Psoas muscle (tissue), 8 donors: ENCODE measurements around the gene PACRG. TPM values are rescaled to one million over a fixed set of nuclear protein-coding genes. Genes with fewer than 3 reads are reported as not detected.

Experiments
- ATAC-seq, 4 donors: fragments of 200-7000 bp; cut with Tn5 transposase; one replicate each; pipeline ENCODE4 v1.9.1; 2020; ENCODE audit warnings: moderate library complexity in 3 of 4, mild to moderate bottlenecking in 2 of 4
- DNase-seq, 2 donors: peaks; one replicate each; pipeline ENCODE4 v3.0.0-alpha.2; 2020
- H3K27ac ChIP-seq: fragments of 200-600 bp; one replicate; pipeline ENCODE4 v1.8.0; 2022
- H3K27me3 ChIP-seq, 3 donors: fragments of 200-600 bp in 1 of 3; one replicate each; pipeline versions ENCODE4 v1.6.1 to v1.8.0; 2013 to 2022; ENCODE audit warnings: low read length in 2 of 3, mild to moderate bottlenecking in 2 of 3, moderate library complexity in 1 of 3; ENCODE audit not compliant: insufficient read depth in 3 of 3
- H3K36me3 ChIP-seq, 2 donors: fragments of 200-600 bp in 1 of 2; one replicate each; pipeline versions ENCODE4 v1.6.1 to v1.8.0; 2013 to 2022; ENCODE audit warnings: low read depth in 1 of 2, mild to moderate bottlenecking in 1 of 2, moderate library complexity in 1 of 2; ENCODE audit not compliant: insufficient read depth in 1 of 2
- H3K4me1 ChIP-seq: fragments of 200-600 bp; one replicate; pipeline ENCODE4 v1.8.0; 2022
- H3K4me3 ChIP-seq: fragments of 200-600 bp; one replicate; pipeline ENCODE4 v1.8.0; 2022; ENCODE audit warnings: mild to moderate bottlenecking
- H3K9me3 ChIP-seq: fragments of 200-600 bp; one replicate; pipeline ENCODE4 v1.8.0; 2022
- CTCF ChIP-seq: fragments of 200-600 bp; IDR thresholded peaks from one replicate; pipeline ENCODE4 v1.8.0; 2022; ENCODE audit warnings: antibody characterized with exemption
- WGBS, 3 donors: extraction: QIAGEN DNeasy Blood & Tissue Kit; methylation state at CpG; one replicate each; pipeline versions ENCODE4 v1.1.6 to v1.1.7; 2013; 5-methylcytosine and 5-hydroxymethylcytosine counted together
- intact Hi-C, 2 donors: fragments of 100-400 bp; cut with DNase I; formaldehyde crosslinking; loops; one replicate each; pipeline versions ENCODE4 v1.11.0 to v1.14.2; 2022
- polyA plus RNA-seq, 3 donors: library from polyadenylated mRNA; stranded (reverse); fragments of 200-250 nt; gene quantifications; one replicate each; pipeline ENCODE4 v1.2.3, GENCODE V29; 2013
- total RNA-seq, 4 donors: library from RNA; stranded (reverse); fragmentation: NEBNext Ultra II Directional in 2 of 4; extraction: Animal tissue kit (Norgen Biotek cat#: 25700) in 2 of 4; gene quantifications; one replicate each; pipeline versions ENCODE4 v1.2.1 to v1.2.4, GENCODE V29; 2021 to 2023
- donor health status: healthy with polysubstance abuse.
- donor health status: DM: no; HTN: no; CAD: no; lungs with moderate emphysema.
- donor health status: Bipolar disorder and iron deficiency.
- donor health status: healthy.
- donor health status: DM: yes; HTN: yes; CAD: no.
- donor health status: DM: no; HTN: no; CAD: no.
- donor health status: DM: no; HTN: no; CAD: no.
- donor health status: DM: yes; HTN: yes; CAD: no.

The PACRG gene
- total and polyA plus RNA-seq, 7 donors = 0.17 to 3.1 (median 1.8) TPM

GRCh38 chr6:163351013-163351412 is 623.2 kb downstream of the PACRG start:
- no peak for TF ChIP-seq CTCF
- Histone ChIP-seq H3K36me3 (no peaks in the 10 kb centered on the region), H3K27ac (no peak overlapping the region), H3K4me3 (no peak overlapping the region), H3K27me3 (no peaks in the 10 kb centered on the region), H3K9me3 (no peaks in the 10 kb centered on the region), H3K4me1 (peaks cover 36% of the 10 kb centered on the region)
- 64 to 87% (median 66%) methylated on average over 6 of the region's 6 CpGs for WGBS, 3 donors
- intact Hi-C loops = no loop called here
- ATAC-seq (no peak), DNase-seq (no peak)

- no peak for TF ChIP-seq CTCF
- H3K36me3 ChIP-seq = no peaks in the 10 kb centered on the region
- no peak for DNase-seq
- H3K27ac ChIP-seq = no peak overlapping the region
- no peak overlapping the region for H3K4me3 ChIP-seq
- WGBS, 3 donors = 89 to 95% (median 94%) methylated on average over 16 of the region's 16 CpGs
- ATAC-seq = no peak
- no peaks in the 10 kb centered on the region for H3K27me3 ChIP-seq
- intact Hi-C loops = no loop called here
- H3K9me3 ChIP-seq = no peaks in the 10 kb centered on the region
- peaks cover 30% of the 10 kb centered on the region for H3K4me1 ChIP-seq
These were observed 624.4 kb downstream of the PACRG start for GRCh38 chr6:163352011-163352685.

GRCh38 chr6:163352966-163353365 is 625.2 kb downstream of the PACRG start:
- Histone ChIP-seq H3K4me3 (no peak overlapping the region), H3K27me3 (no peaks in the 10 kb centered on the region), H3K4me1 (peaks cover 27% of the 10 kb centered on the region), H3K36me3 (no peaks in the 10 kb centered on the region), H3K27ac (no peak overlapping the region), H3K9me3 (no peaks in the 10 kb centered on the region)
- DNase-seq (no peak), ATAC-seq (no peak)
- TF ChIP-seq CTCF = no peak
- 82 to 92% (median 89%) methylated on average over 7 of the region's 7 CpGs for WGBS, 3 donors
- intact Hi-C loops = no loop called here

- no peak for DNase-seq
- intact Hi-C loops = no loop called here
- H3K36me3 ChIP-seq = no peaks in the 10 kb centered on the region
- 63 to 75% (median 72%) methylated on average over 8 of the region's 8 CpGs for WGBS, 3 donors
- no peak overlapping the region for H3K4me3 ChIP-seq
- no peak for TF ChIP-seq CTCF
- H3K4me1 ChIP-seq = peaks cover 27% of the 10 kb centered on the region
- H3K27me3 ChIP-seq = no peaks in the 10 kb centered on the region
- no peak for ATAC-seq
- no peak overlapping the region for H3K27ac ChIP-seq
- no peaks in the 10 kb centered on the region for H3K9me3 ChIP-seq
These were observed 626.3 kb downstream of the PACRG start for GRCh38 chr6:163354085-163354484.
